Measurements from ENCODE around the gene ARMH4.

ARMH4 gene

GRCh38 chr14:58055497-58056010 lies 96.5 kb downstream of the ARMH4 start:
- in situ Hi-C loops (cut with MboI; ENCODE audit: low sequenced_read_pairs), result no loop called here

- in situ Hi-C loops (cut with MboI; ENCODE audit: low sequenced_read_pairs), result no loop called here
Observed at GRCh38 chr14:58054100-58054499, 97.9 kb downstream of the ARMH4 start.

- in situ Hi-C loops (cut with MboI; ENCODE audit: low sequenced_read_pairs), result no loop called here
Observed at GRCh38 chr14:58048219-58048618, 103.8 kb downstream of the ARMH4 start.

GRCh38 chr14:58027904-58028303 lies 124.1 kb downstream of the ARMH4 start:
- in situ Hi-C loops (cut with MboI; ENCODE audit: low sequenced_read_pairs), result no loop called here

- in situ Hi-C loops (cut with MboI; ENCODE audit: low sequenced_read_pairs), result no loop called here
Observed at GRCh38 chr14:58026967-58027366, 125.0 kb downstream of the ARMH4 start.

GRCh38 chr14:58026219-58026618 lies 125.8 kb downstream of the ARMH4 start:
- in situ Hi-C loops (cut with MboI; ENCODE audit: low sequenced_read_pairs), result no loop called here

- in situ Hi-C loops (cut with MboI; ENCODE audit: low sequenced_read_pairs), result no loop called here
Observed at GRCh38 chr14:58014778-58015177, 137.2 kb downstream of the ARMH4 start.

- in situ Hi-C loops (cut with MboI; ENCODE audit: low sequenced_read_pairs), result no loop called here
Observed at GRCh38 chr14:58002618-58003017, 149.4 kb downstream of the ARMH4 start.

GRCh38 chr14:57999979-58000378 lies 152.0 kb downstream of the ARMH4 start:
- in situ Hi-C loops (cut with MboI; ENCODE audit: low sequenced_read_pairs), result no loop called here

- in situ Hi-C loops (cut with MboI; ENCODE audit: low sequenced_read_pairs), result no loop called here
Observed at GRCh38 chr14:57999471-57999870, 152.5 kb downstream of the ARMH4 start.

- in situ Hi-C loops (cut with MboI; ENCODE audit: low sequenced_read_pairs), result no loop called here
Observed at GRCh38 chr14:57998766-57999165, 153.2 kb downstream of the ARMH4 start.

GRCh38 chr14:57991353-57991752 lies 160.7 kb downstream of the ARMH4 start:
- in situ Hi-C loops (cut with MboI; ENCODE audit: low sequenced_read_pairs), result no loop called here

- in situ Hi-C loops (cut with MboI; ENCODE audit: low sequenced_read_pairs), result no loop called here
Observed at GRCh38 chr14:57988445-57988844, 163.6 kb downstream of the ARMH4 start.

GRCh38 chr14:57987596-57988300 lies 164.3 kb downstream of the ARMH4 start:
- in situ Hi-C loops (cut with MboI; ENCODE audit: low sequenced_read_pairs), result no loop called here

- in situ Hi-C loops (cut with MboI; ENCODE audit: low sequenced_read_pairs), result no loop called here
Observed at GRCh38 chr14:57987051-57987450, 165.0 kb downstream of the ARMH4 start.

GRCh38 chr14:57982804-57983634 lies 169.0 kb downstream of the ARMH4 start:
- in situ Hi-C loops (cut with MboI; ENCODE audit: low sequenced_read_pairs), result no loop called here

GRCh38 chr14:57981817-57982560 lies 170.0 kb downstream of the ARMH4 start:
- in situ Hi-C loops (cut with MboI; ENCODE audit: low sequenced_read_pairs), result no loop called here

GRCh38 chr14:57979376-57980048 lies 172.5 kb downstream of the ARMH4 start:
- in situ Hi-C loops (cut with MboI; ENCODE audit: low sequenced_read_pairs), result no loop called here

- in situ Hi-C loops (cut with MboI; ENCODE audit: low sequenced_read_pairs), result no loop called here
Observed at GRCh38 chr14:57976701-57977100, 175.3 kb downstream of the ARMH4 start.

- in situ Hi-C loops (cut with MboI; ENCODE audit: low sequenced_read_pairs), result no loop called here
Observed at GRCh38 chr14:57974896-57975295, 177.1 kb downstream of the ARMH4 start.

- in situ Hi-C loops (cut with MboI; ENCODE audit: low sequenced_read_pairs), result no loop called here
Observed at GRCh38 chr14:57970594-57970993, 181.4 kb downstream of the ARMH4 start.
